GM19240 (cell line): Measurements from ENCODE around the gene BICRAL.
"Not testable (repeated sequence)": the region's sequence is repeated elsewhere in the genome, so short reads cannot be mapped to it uniquely, and the experiment has no call there.

Experiments
- DNase-seq: peaks from one replicate; pipeline ENCODE4 v3.0.0; 2011; ENCODE audit warnings: low spot score; ENCODE audit not compliant: insufficient read length

Gene BICRAL

GRCh38 chr6:42841844-42842584 is 60.2 kb downstream of the BICRAL start:
- no peak for DNase-seq

GRCh38 chr6:42845327-42845694 is 63.5 kb downstream of the BICRAL start:
- no peak for DNase-seq

GRCh38 chr6:42846505-42846904 is 64.7 kb downstream of the BICRAL start:
- DNase-seq: no peak

- DNase-seq: no peak
Measured at GRCh38 chr6:42848700-42849099, 66.8 kb downstream of the BICRAL start.

GRCh38 chr6:42851599-42851998 is 69.7 kb downstream of the BICRAL start:
- DNase-seq: no peak

GRCh38 chr6:42860036-42860435 is 78.2 kb downstream of the BICRAL start:
- DNase-seq: no peak

- DNase-seq: no peak
Measured at GRCh38 chr6:42860481-42860880, 78.6 kb downstream of the BICRAL start.

- no peak for DNase-seq
Measured at GRCh38 chr6:42864602-42865001, 82.8 kb downstream of the BICRAL start.

- no peak for DNase-seq
Measured at GRCh38 chr6:42870145-42870936, 88.5 kb downstream of the BICRAL start.

GRCh38 chr6:42871711-42872110 is 89.9 kb downstream of the BICRAL start:
- no peak for DNase-seq

- no peak for DNase-seq
Measured at GRCh38 chr6:42873313-42873712, 91.5 kb downstream of the BICRAL start.

GRCh38 chr6:42877695-42878094 is 95.8 kb downstream of the BICRAL start:
- DNase-seq: no peak

GRCh38 chr6:42879372-42880239 is 97.8 kb downstream of the BICRAL start, which contains the start of gene RPL7L1:
Gene RPL7L1, plus strand, starts transcription at chr6:42879616. Its CDS starts 295 bp downstream, at chr6:42879911.
- DNase-seq: peak; percentile 53

GRCh38 chr6:42880240-42880817 is 98.5 kb downstream of the BICRAL start:
- not testable (repeated sequence) for DNase-seq

GRCh38 chr6:42880871-42881270 is 99.0 kb downstream of the BICRAL start:
- not testable (repeated sequence) for DNase-seq

- DNase-seq: no peak
Measured at GRCh38 chr6:42885702-42886101, 103.8 kb downstream of the BICRAL start.

- DNase-seq: not testable (repeated sequence)
Measured at GRCh38 chr6:42888201-42888600, 106.3 kb downstream of the BICRAL start.

- no peak for DNase-seq
Measured at GRCh38 chr6:42889815-42890214, 108.0 kb downstream of the BICRAL start.

GRCh38 chr6:42890311-42891198 is 108.7 kb downstream of the BICRAL start:
- peak; percentile 81 for DNase-seq

- DNase-seq: no peak
Measured at GRCh38 chr6:42891199-42891722, 109.4 kb downstream of the BICRAL start.
